Measurements from ENCODE around the gene SMARCC1.

The SMARCC1 gene

GRCh38 chr3:47636921-47637320, 144.8 kb downstream of the SMARCC1 start:
- DNase-seq (ENCODE audit: low read depth): no peak
- no peak for TF ChIP-seq CTCF (conservative IDR thresholded peaks at IDR 0.05; ENCODE audit: low read depth, low read length)

GRCh38 chr3:47636225-47636624, 145.5 kb downstream of the SMARCC1 start:
- no peak overlapping the region for H3K4me3 ChIP-seq (ENCODE audit: low read depth, low read length)
- TF ChIP-seq CTCF (conservative IDR thresholded peaks at IDR 0.05; ENCODE audit: low read depth, low read length): no peak
- no peak for DNase-seq (ENCODE audit: low read depth)

More at GRCh38 chr3:47636921-47637320, 144.8 kb downstream of the SMARCC1 start:
- H3K4me3 ChIP-seq (ENCODE audit: low read depth, low read length): no peak overlapping the region

GRCh38 chr3:47635536-47635935, 146.2 kb downstream of the SMARCC1 start:
- no peak for TF ChIP-seq CTCF (conservative IDR thresholded peaks at IDR 0.05; ENCODE audit: low read depth, low read length)
- no peak for DNase-seq (ENCODE audit: low read depth)
- H3K4me3 ChIP-seq (ENCODE audit: low read depth, low read length): no peak overlapping the region

GRCh38 chr3:47634996-47635395, 146.7 kb downstream of the SMARCC1 start:
- DNase-seq (ENCODE audit: low read depth): no peak
- no peak for TF ChIP-seq CTCF (conservative IDR thresholded peaks at IDR 0.05; ENCODE audit: low read depth, low read length)
- H3K4me3 ChIP-seq (ENCODE audit: low read depth, low read length): no peak overlapping the region

GRCh38 chr3:47630810-47631209, 150.9 kb downstream of the SMARCC1 start:
- DNase-seq (ENCODE audit: low read depth): no peak
- no peak for TF ChIP-seq CTCF (conservative IDR thresholded peaks at IDR 0.05; ENCODE audit: low read depth, low read length)
- no peak overlapping the region for H3K4me3 ChIP-seq (ENCODE audit: low read depth, low read length)

- TF ChIP-seq CTCF (conservative IDR thresholded peaks at IDR 0.05; ENCODE audit: low read depth, low read length): no peak
- DNase-seq (ENCODE audit: low read depth): no peak
- no peak overlapping the region for H3K4me3 ChIP-seq (ENCODE audit: low read depth, low read length)
Measured at GRCh38 chr3:47629770-47630169, 151.9 kb downstream of the SMARCC1 start.

GRCh38 chr3:47628426-47628825, 153.3 kb downstream of the SMARCC1 start:
- TF ChIP-seq CTCF (conservative IDR thresholded peaks at IDR 0.05; ENCODE audit: low read depth, low read length): no peak
- no peak overlapping the region for H3K4me3 ChIP-seq (ENCODE audit: low read depth, low read length)
- DNase-seq (ENCODE audit: low read depth): no peak

Measured in choroid plexus epithelial cell (primary cell).